OCI-LY7 (cell line): ENCODE data around the gene FLAD1. TPM values are rescaled to one million over a fixed set of nuclear protein-coding genes. Genes with fewer than 3 reads are reported as not detected.

Experiments used
- BruUV-seq: library from RNA; stranded (reverse); fragments of 400-500 nt; replicated peaks from 2 replicates; lab custom pipeline; 2021; lab: Mats Ljungman, UMichigan
- CTCF ChIA-PET: fragments of 300-600 bp; sonication (Branson Sonifier 250); formaldehyde crosslinking; loops from one replicate; lab custom pipeline; 2022; ENCODE audit warnings: antibody characterized with exemption; ENCODE audit not compliant: unreplicated experiment; lab: Charles Lee
- POLR2A ChIA-PET: fragments of 300-600 bp; sonication (Branson Sonifier 250); formaldehyde crosslinking; loops from one replicate; lab custom pipeline; 2022; ENCODE audit warnings: antibody characterized with exemption; lab: Charles Lee
- DNase-seq: peaks from one replicate; pipeline ENCODE4 v3.0.0-alpha.2; 2015; ENCODE audit warnings: low spot score
- H2AFZ ChIP-seq: fragments of 200-600 bp; sonication (generic), shearing (Covaris generic); 2 replicates; pipeline ENCODE4 v1.6.1; 2014; ENCODE audit warnings: mild to moderate bottlenecking, antibody characterized with exemption, low read length, moderate library complexity
- H3K27ac ChIP-seq: fragments of 200-600 bp; sonication (generic); 2 replicates; pipeline ENCODE4 v1.5.1; 2014; ENCODE audit warnings: mixed run types, low read depth, mild to moderate bottlenecking, moderate library complexity, low read length, inconsistent platforms; ENCODE audit not compliant: poor library complexity, severe bottlenecking
- H3K36me3 ChIP-seq: fragments of 200-600 bp; sonication (generic); 2 replicates; pipeline ENCODE4 v1.6.1; 2014; ENCODE audit warnings: mild to moderate bottlenecking, antibody characterized with exemption, low read length, moderate library complexity, mixed read lengths; ENCODE audit not compliant: insufficient read depth
- H3K4me1 ChIP-seq: fragments of 200-600 bp; sonication (generic); 2 replicates; pipeline ENCODE4 v1.5.1; 2014; ENCODE audit warnings: mild to moderate bottlenecking, low read length; ENCODE audit not compliant: insufficient read depth, poor library complexity, severe bottlenecking
- H3K4me2 ChIP-seq: fragments of 200-600 bp; sonication (generic); 2 replicates; pipeline ENCODE4 v1.6.1; 2014; ENCODE audit warnings: mild to moderate bottlenecking, low read length
- H3K4me3 ChIP-seq: fragments of 200-600 bp; sonication (generic); 2 replicates; pipeline ENCODE4 v1.5.1; 2014; ENCODE audit warnings: mild to moderate bottlenecking, low read depth, low read length; ENCODE audit not compliant: poor library complexity, severe bottlenecking
- H3K79me2 ChIP-seq: fragments of 200-600 bp; sonication (generic); 2 replicates; pipeline ENCODE4 v1.6.1; 2016; ENCODE audit warnings: low read depth, mild to moderate bottlenecking, low read length, moderate library complexity, mixed read lengths; ENCODE audit not compliant: insufficient read depth
- H3K9me2 ChIP-seq: fragments of 200-600 bp; sonication (generic); 2 replicates; pipeline ENCODE4 v1.6.1; 2016; ENCODE audit warnings: mild to moderate bottlenecking, low read length, mixed read lengths; ENCODE audit not compliant: insufficient read depth
- H3K9me3 ChIP-seq: fragments of 200-600 bp; sonication (generic); 2 replicates; pipeline ENCODE4 v1.6.1; 2014; ENCODE audit warnings: mild to moderate bottlenecking, mixed run types, low read length, mixed read lengths
- H4K20me1 ChIP-seq: fragments of 200-600 bp; sonication (generic); 2 replicates; pipeline ENCODE4 v1.6.1; 2014; ENCODE audit warnings: mild to moderate bottlenecking, antibody characterized with exemption, low read length, moderate library complexity, mixed read lengths; ENCODE audit not compliant: insufficient read depth
- EZH2phosphoT487 ChIP-seq: fragments of 200-600 bp; sonication (generic); IDR thresholded peaks from 2 replicates; pipeline ENCODE4 v1.6.1; 2018; ENCODE audit warnings: low read depth, borderline replicate concordance, mild to moderate bottlenecking, mixed run types, antibody characterized with exemption, low read length, moderate library complexity, mixed read lengths
- intact Hi-C: fragments of 100-400 bp; cut with micrococcal nuclease; formaldehyde crosslinking; loops from one replicate; pipeline ENCODE4 v1.10.0; 2022; ENCODE audit not compliant: unreplicated experiment
- total RNA-seq, 2 experiments: library from RNA; depleted of rRNA in 1 of 2; stranded (reverse); fragments of >200 nt in 1 of 2; shearing (Covaris generic) in 1 of 2; gene quantifications; 2 replicates each; pipeline ENCODE4 v1.2.3, GENCODE V29; 2014 to 2022
- TF ChIP-seq, protein P1 (sequence below): fragments of 200-600 bp; sonication (generic); conservative IDR thresholded peaks from 2 replicates; pipeline ENCODE4 v1.5.1; 2014; ENCODE audit warnings: mild to moderate bottlenecking, antibody characterized with exemption, low read length, moderate library complexity, mixed read lengths

The FLAD1 gene
- total RNA-seq, 2 experiments from 2014 or later, result 52.7 to 57.9 TPM

DNA sequence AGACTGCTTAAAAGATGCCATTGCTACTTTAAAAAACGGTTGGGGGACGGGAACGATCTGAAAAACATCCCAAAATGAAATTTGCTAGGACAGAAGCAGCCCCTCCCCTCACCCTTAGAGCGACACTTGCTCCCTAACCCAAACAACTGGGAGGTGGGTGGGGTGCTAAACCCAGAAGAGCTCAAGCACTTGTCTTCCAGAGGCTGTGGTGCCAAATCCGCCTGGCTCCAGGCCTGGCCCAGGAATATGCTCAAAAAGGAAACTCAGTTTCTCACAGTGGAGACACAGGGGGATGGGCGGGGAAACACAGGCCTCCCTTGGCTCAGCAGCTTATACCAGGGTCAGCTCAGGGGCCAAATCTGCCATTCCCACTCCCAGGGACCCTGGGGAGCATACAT lies 26.6 kb upstream of the FLAD1 start:
- DNase-seq, result no peak
- POLR2A ChIA-PET, result interaction anchor here (1.0 to 1.3 kb wide), 6 partner anchors 15 to 100 kb away, joined by 3 to 8 read pairs (median 4); partner anchors contain the start of genes FLAD1 and PMVK
- intact Hi-C loops, result no loop called here
- H2AFZ ChIP-seq, result no peak overlapping the region
- H3K4me1 ChIP-seq, result peaks cover 63% of the 10 kb centered on the region
- H3K4me3 ChIP-seq, result peak overlapping the region; percentile 72
- peak overlapping the region; percentile 87 for H3K27ac ChIP-seq
- H3K9me2 ChIP-seq, result no peaks in the 10 kb centered on the region
- H3K9me3 ChIP-seq, result no peaks in the 10 kb centered on the region
- 0 out of 2 replicates have a peak, but pooled peaks cover 4% of the 10 kb centered on the region for H4K20me1 ChIP-seq
- H3K79me2 ChIP-seq, result peaks cover 47% of the 10 kb centered on the region
- CTCF ChIA-PET, result interaction anchor here (1.3 kb wide), 1 partner anchor 66 kb away, joined by 3 read pairs; no protein-coding TSS in a partner anchor
- peak overlapping the region; percentile 85 for H3K4me2 ChIP-seq
- no peak for TF ChIP-seq EZH2phosphoT487
- TF ChIP-seq, protein P1, sequence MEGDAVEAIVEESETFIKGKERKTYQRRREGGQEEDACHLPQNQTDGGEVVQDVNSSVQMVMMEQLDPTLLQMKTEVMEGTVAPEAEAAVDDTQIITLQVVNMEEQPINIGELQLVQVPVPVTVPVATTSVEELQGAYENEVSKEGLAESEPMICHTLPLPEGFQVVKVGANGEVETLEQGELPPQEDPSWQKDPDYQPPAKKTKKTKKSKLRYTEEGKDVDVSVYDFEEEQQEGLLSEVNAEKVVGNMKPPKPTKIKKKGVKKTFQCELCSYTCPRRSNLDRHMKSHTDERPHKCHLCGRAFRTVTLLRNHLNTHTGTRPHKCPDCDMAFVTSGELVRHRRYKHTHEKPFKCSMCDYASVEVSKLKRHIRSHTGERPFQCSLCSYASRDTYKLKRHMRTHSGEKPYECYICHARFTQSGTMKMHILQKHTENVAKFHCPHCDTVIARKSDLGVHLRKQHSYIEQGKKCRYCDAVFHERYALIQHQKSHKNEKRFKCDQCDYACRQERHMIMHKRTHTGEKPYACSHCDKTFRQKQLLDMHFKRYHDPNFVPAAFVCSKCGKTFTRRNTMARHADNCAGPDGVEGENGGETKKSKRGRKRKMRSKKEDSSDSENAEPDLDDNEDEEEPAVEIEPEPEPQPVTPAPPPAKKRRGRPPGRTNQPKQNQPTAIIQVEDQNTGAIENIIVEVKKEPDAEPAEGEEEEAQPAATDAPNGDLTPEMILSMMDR, result no peak
- H3K36me3 ChIP-seq, result peaks cover 29% of the 10 kb centered on the region
- no TSS peak for BruUV-seq

DNA sequence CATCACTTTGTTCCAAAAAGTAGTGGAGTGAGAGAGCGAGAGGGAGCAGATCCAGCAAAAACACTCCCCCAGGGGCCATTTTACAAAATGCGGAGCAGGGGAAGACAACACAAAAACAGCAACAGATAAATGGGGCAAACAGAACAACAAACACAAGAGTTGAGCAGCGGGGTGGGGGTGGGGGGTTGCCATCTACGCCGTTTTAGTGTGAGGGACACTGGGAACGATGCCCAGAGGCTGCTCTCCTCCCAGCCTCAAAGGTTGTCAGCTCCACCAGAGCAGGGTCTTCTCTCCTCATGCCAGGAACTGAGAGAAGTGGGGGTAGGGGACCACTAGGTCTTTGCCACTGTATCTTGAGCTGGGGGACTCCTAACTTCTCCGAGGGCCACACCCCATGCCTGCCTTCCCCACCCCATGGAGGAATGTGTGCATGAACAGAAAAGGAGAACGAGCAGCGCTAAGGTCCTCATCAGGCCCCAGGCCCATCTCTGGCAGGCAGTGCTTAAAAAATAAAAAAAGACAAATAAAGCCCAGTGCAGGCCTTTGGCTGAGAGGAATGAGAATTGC lies 26.0 kb upstream of the FLAD1 start:
- no peak for TF ChIP-seq EZH2phosphoT487
- TF ChIP-seq, protein P1, result no peak
- Histone ChIP-seq H3K4me1 (peaks cover 57% of the 10 kb centered on the region), H3K4me3 (no peak overlapping the region), H3K27ac (peak overlapping the region; percentile 87), H3K4me2 (peak overlapping the region; percentile 85; the same call in 1 of the 2 replicates), H3K9me3 (no peaks in the 10 kb centered on the region), H3K9me2 (no peaks in the 10 kb centered on the region), H2AFZ (no peak overlapping the region), H3K79me2 (peaks cover 45% of the 10 kb centered on the region), H4K20me1 (0 out of 2 replicates have a peak, but pooled peaks cover 4% of the 10 kb centered on the region), H3K36me3 (peaks cover 31% of the 10 kb centered on the region)
- ChIA-PET POLR2A (interaction anchor here (1.5 kb wide), 1 partner anchor 16 kb away, joined by 6 read pairs; no protein-coding TSS in a partner anchor), CTCF (no interaction called here)
- TSS peak; percentile 41 for BruUV-seq
- intact Hi-C loops, result no loop called here
- no peak for DNase-seq

DNA sequence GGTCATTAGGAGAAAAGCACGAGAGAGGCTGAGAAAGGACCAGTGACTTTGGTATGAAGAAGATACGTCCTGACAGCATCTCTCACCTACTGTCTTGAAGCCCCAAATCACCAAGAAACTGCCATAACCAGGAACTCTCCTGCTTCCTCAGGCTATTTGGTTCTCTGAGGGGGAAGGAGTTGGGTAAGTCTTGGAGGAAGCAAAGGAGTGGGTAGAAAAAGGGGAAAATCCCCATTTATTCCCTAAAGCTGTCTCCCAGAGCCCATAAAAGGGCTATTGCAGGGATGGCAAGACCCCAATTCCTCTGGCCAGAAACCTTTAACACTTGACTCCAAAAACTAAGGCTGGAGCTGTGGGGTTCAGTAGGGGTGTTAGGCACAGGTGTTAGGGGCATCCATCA lies 25.1 kb upstream of the FLAD1 start:
- POLR2A ChIA-PET, result interaction anchor here (1.5 kb wide), 1 partner anchor 16 kb away, joined by 6 read pairs; no protein-coding TSS in a partner anchor
- CTCF ChIA-PET, result no interaction called here
- H3K9me3 ChIP-seq, result no peaks in the 10 kb centered on the region
- no peak overlapping the region for H3K4me2 ChIP-seq
- no peak for DNase-seq
- peaks cover 39% of the 10 kb centered on the region for H3K36me3 ChIP-seq
- H3K4me3 ChIP-seq, result no peak overlapping the region
- peaks cover 56% of the 10 kb centered on the region for H3K4me1 ChIP-seq
- TF ChIP-seq, protein P1, result no peak
- TF ChIP-seq EZH2phosphoT487, result no peak
- H3K9me2 ChIP-seq, result no peaks in the 10 kb centered on the region
- peak overlapping the region; percentile 5 for H3K27ac ChIP-seq
- intact Hi-C loops, result no loop called here
- H4K20me1 ChIP-seq, result 0 out of 2 replicates have a peak, but pooled peaks cover 4% of the 10 kb centered on the region
- H3K79me2 ChIP-seq, result peaks cover 37% of the 10 kb centered on the region
- H2AFZ ChIP-seq, result no peak overlapping the region
- BruUV-seq, result no TSS peak
